ENCODE results near the gene RIN3.
"Not testable (repeated sequence)": the region's sequence is repeated elsewhere in the genome, so short reads cannot be mapped to it uniquely, and the experiment has no call there.

The RIN3 gene

DNA sequence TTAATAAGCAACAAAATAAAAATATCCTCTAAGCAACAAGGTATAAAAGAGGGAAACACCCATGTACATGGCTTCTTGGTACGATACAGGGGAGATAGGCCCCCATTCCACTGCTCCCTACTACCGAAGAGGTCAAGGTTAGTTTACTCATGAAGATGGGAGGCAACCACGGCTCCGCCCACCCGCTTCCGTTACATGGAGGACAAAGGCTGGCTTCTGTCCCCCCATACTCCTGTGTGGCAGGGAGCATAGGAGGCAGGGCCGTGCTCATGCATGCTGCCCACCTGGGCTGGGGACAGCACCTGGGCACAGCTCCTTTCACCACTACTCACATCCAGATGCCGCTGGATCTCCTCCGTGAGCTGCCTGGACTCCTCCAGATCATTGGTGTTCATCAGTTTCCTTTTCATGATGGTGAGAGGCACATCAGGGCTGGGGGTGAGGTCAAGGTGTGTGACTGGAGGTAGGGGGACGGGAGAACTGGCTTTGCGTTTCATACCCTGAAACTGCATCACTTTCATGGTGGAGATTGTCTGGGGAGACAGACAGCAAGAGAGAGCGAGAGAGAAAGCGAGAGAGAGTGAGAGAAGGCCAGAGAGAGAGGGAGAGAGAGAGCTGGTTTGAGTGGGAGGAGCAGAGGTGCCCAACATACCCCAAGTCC, 195.9 kb downstream of the RIN3 start:
- Histone ChIP-seq H3K36me3 (ENCODE audit: control insufficient read depth, insufficient read depth, low read length) (peaks cover 8% of the 10 kb centered on the region), H3K27me3 (ENCODE audit: control insufficient read depth, insufficient read depth, low read length) (no peaks in the 10 kb centered on the region), H3K9ac (ENCODE audit: low read depth, low read length) (no peak overlapping the region)

DNA sequence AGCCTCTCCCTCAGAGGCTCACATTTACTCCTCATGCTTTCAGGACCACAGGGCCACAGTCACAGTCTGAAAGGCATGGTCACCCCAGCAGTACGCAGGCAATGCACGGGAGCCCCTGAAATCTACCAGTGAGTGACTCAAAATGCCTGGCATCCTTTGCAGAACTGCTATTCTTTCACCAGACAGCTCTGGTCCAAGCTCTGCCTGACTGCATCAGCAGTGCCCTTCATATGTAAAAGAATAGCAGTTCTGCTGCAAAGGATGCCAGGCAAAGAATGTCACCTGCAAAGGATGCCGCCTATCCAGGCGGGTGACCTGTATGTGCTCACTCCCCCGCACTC, 196.4 kb downstream of the RIN3 start:
- peaks cover 8% of the 10 kb centered on the region for H3K36me3 ChIP-seq (ENCODE audit: control insufficient read depth, insufficient read depth, low read length)
- H3K9ac ChIP-seq (ENCODE audit: low read depth, low read length), result no peak overlapping the region
- H3K4me3 ChIP-seq (ENCODE audit: low read depth, low read length), result no peak overlapping the region
- H3K4me1 ChIP-seq (ENCODE audit: control insufficient read depth, insufficient read depth, low read length), result no peaks in the 10 kb centered on the region
- no peaks in the 10 kb centered on the region for H3K9me3 ChIP-seq (ENCODE audit: control insufficient read depth, insufficient read depth, low read length)
- H3K27me3 ChIP-seq (ENCODE audit: control insufficient read depth, insufficient read depth, low read length), result no peaks in the 10 kb centered on the region

More for the DNA sequence above, 195.9 kb downstream of the RIN3 start:
- H3K9me3 ChIP-seq (ENCODE audit: control insufficient read depth, insufficient read depth, low read length), result no peaks in the 10 kb centered on the region
- no peaks in the 10 kb centered on the region for H3K4me1 ChIP-seq (ENCODE audit: control insufficient read depth, insufficient read depth, low read length)
- H3K4me3 ChIP-seq (ENCODE audit: low read depth, low read length), result no peak overlapping the region

DNA sequence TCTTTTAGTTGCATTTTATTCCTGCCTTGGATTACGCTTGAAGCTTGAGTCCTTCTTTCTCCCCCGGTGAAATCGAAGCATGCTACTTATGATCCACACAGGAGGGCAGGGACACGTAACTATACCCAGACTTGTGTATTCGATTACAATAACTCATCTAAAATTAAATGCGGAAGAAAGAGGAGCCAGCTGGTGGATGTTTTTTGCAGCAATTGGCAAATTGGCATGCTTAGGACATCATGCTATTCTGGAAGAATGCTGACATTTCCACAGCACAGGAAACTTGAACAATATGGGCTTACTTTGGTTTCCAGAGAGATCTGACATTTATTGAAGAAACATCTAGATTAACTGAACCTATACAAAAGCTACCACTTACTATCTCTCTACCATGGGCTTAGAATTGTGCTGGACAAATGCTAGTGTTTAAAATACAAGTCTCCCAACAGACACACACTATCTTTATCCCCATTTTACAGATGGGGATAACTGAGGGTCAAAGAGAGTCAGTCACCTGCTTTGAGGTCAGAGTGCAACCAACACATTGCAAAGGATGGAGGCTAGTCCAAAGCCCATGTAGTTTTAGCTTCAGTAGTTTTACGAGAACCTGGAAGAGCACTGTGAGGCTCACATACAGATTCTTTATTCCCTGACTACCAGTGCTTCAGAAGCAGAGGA, 198.5 kb downstream of the RIN3 start:
- Histone ChIP-seq H3K9ac (ENCODE audit: low read depth, low read length) (no peak overlapping the region), H3K4me1 (ENCODE audit: control insufficient read depth, insufficient read depth, low read length) (no peaks in the 10 kb centered on the region), H3K27me3 (ENCODE audit: control insufficient read depth, insufficient read depth, low read length) (no peaks in the 10 kb centered on the region), H3K4me3 (ENCODE audit: low read depth, low read length) (no peak overlapping the region), H3K36me3 (ENCODE audit: control insufficient read depth, insufficient read depth, low read length) (peaks cover 8% of the 10 kb centered on the region), H3K9me3 (ENCODE audit: control insufficient read depth, insufficient read depth, low read length) (no peaks in the 10 kb centered on the region)

DNA sequence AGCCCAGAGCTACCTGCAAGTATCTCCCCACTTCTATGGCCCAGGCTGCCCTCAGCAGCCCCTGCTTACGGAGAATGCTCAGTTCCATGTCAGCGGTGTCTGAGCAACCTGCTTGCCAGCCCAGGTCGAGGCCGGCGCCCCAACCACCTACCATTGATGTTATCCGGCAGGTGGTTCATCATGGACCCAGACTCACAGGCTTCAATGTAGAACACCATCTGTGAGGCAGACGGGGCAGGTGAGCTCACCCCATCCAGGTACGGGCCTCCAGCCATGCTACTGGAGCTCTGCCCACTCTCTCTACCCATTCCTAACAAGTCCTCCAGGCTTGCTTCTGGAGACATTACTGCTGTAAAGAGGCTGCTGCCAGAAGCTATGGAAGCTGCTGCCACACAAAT, 199.1 kb downstream of the RIN3 start:
- no peaks in the 10 kb centered on the region for H3K9me3 ChIP-seq (ENCODE audit: control insufficient read depth, insufficient read depth, low read length)
- no peak overlapping the region for H3K9ac ChIP-seq (ENCODE audit: low read depth, low read length)
- no peaks in the 10 kb centered on the region for H3K4me1 ChIP-seq (ENCODE audit: control insufficient read depth, insufficient read depth, low read length)
- no peaks in the 10 kb centered on the region for H3K27me3 ChIP-seq (ENCODE audit: control insufficient read depth, insufficient read depth, low read length)
- no peak overlapping the region for H3K4me3 ChIP-seq (ENCODE audit: low read depth, low read length)
- peaks cover 8% of the 10 kb centered on the region for H3K36me3 ChIP-seq (ENCODE audit: control insufficient read depth, insufficient read depth, low read length)

DNA sequence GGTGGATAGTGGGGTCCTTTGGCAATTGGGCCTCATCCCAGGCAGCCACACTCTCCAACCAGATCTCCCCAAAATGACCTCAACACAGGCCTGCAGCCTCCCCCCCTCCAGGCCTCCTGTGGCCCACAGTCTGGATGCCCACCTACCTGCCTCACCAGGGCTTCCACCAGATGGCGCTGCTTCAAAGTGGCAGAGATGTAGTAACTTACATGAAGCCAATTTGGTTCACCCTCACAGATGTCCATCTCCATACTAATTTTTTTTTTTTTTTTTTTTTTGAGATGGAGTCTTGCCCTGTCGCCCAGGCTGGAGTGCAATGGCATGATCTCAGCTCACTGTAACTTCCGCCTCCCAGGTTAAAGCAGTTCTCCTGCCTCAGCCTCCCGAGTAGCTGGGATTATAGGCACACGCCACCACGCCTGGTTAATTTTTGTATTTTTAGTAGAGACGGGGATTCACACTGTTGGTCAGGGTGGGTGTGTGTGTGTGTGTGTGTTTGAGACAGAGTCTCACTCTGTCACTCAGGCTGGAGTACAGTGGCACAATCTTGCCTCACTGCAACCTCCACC, 201.2 kb downstream of the RIN3 start:
- not testable (repeated sequence) for H3K4me3 ChIP-seq (ENCODE audit: low read depth, low read length); H3K9ac ChIP-seq (ENCODE audit: low read depth, low read length); H3K4me1 ChIP-seq (ENCODE audit: control insufficient read depth, insufficient read depth, low read length); H3K27me3 ChIP-seq (ENCODE audit: control insufficient read depth, insufficient read depth, low read length); H3K36me3 ChIP-seq (ENCODE audit: control insufficient read depth, insufficient read depth, low read length); H3K9me3 ChIP-seq (ENCODE audit: control insufficient read depth, insufficient read depth, low read length)

DNA sequence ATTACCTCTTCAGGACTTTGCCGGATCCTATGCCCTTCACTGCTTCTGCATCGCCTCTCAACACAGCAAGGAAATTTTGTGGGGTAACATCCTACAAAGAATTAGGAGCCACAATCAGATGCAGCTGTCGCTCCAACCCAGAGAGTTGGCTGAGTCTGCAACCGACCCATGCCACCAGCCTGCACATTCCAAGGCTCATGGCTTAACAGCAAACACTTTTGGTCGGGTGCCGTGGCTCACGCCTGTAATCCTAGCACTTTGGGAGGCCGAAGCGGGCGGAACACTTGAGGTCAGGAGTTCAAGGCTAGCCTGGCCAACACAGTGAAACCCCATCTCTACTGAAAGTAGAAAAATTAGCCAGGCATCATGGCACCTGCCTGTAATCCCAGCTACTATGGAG, 202.6 kb downstream of the RIN3 start:
- H3K9me3 ChIP-seq (ENCODE audit: control insufficient read depth, insufficient read depth, low read length), result no peaks in the 10 kb centered on the region
- H3K4me1 ChIP-seq (ENCODE audit: control insufficient read depth, insufficient read depth, low read length), result no peaks in the 10 kb centered on the region
- H3K27me3 ChIP-seq (ENCODE audit: control insufficient read depth, insufficient read depth, low read length), result no peaks in the 10 kb centered on the region
- no peak overlapping the region for H3K9ac ChIP-seq (ENCODE audit: low read depth, low read length)
- H3K36me3 ChIP-seq (ENCODE audit: control insufficient read depth, insufficient read depth, low read length), result peaks cover 7% of the 10 kb centered on the region
- H3K4me3 ChIP-seq (ENCODE audit: low read depth, low read length), result no peak overlapping the region

DNA sequence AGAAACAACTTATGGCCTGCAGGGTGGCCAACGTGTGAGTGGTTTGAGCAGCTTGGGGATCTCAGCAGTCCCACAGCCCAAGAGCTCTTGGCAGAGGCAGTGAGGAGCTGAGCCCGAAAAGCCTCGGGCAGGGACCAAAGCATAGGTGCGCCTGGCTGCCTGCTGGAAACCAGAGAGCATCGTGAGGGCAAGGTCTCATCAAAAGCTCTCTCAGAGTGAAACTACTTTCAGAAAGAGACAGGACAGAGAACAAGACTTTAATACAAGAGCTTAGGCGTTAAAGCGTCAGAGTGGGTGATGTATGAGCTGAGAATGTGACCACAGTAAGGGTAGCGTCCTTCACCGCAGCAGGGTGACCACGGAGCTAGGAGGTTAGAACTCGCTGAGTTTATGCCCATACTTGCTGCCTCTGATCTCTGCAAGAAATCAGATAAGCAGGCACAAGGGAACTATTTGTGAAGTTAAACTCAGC, 204.0 kb downstream of the RIN3 start:
- H3K36me3 ChIP-seq (ENCODE audit: control insufficient read depth, insufficient read depth, low read length), result no peaks in the 10 kb centered on the region
- no peaks in the 10 kb centered on the region for H3K27me3 ChIP-seq (ENCODE audit: control insufficient read depth, insufficient read depth, low read length)
- H3K4me1 ChIP-seq (ENCODE audit: control insufficient read depth, insufficient read depth, low read length), result no peaks in the 10 kb centered on the region
- H3K9ac ChIP-seq (ENCODE audit: low read depth, low read length), result no peak overlapping the region
- no peaks in the 10 kb centered on the region for H3K9me3 ChIP-seq (ENCODE audit: control insufficient read depth, insufficient read depth, low read length)
- no peak overlapping the region for H3K4me3 ChIP-seq (ENCODE audit: low read depth, low read length)

DNA sequence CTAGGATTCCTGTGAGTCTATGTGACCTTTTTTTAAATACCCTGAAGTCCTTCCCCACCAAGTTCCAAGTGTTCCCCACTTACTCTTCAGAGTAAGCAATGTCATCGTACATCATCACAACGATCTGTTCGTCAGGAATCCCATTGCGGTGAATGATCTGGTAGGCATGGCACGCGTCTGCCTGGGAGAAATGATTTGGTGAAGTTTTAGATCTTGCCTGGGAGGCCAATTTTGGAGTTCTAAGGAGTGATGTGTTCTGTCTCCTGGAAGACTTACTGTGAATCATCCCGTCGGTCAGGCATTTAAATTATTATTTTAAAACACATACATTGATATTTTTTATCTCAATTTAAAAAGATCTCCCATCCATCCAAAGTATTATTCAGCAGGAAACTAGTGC, 205.1 kb downstream of the RIN3 start:
- H3K4me3 ChIP-seq (ENCODE audit: low read depth, low read length), result no peak overlapping the region
- no peaks in the 10 kb centered on the region for H3K36me3 ChIP-seq (ENCODE audit: control insufficient read depth, insufficient read depth, low read length)
- no peak overlapping the region for H3K9ac ChIP-seq (ENCODE audit: low read depth, low read length)
- H3K27me3 ChIP-seq (ENCODE audit: control insufficient read depth, insufficient read depth, low read length), result no peaks in the 10 kb centered on the region
- H3K4me1 ChIP-seq (ENCODE audit: control insufficient read depth, insufficient read depth, low read length), result no peaks in the 10 kb centered on the region
- H3K9me3 ChIP-seq (ENCODE audit: control insufficient read depth, insufficient read depth, low read length), result no peaks in the 10 kb centered on the region

DNA sequence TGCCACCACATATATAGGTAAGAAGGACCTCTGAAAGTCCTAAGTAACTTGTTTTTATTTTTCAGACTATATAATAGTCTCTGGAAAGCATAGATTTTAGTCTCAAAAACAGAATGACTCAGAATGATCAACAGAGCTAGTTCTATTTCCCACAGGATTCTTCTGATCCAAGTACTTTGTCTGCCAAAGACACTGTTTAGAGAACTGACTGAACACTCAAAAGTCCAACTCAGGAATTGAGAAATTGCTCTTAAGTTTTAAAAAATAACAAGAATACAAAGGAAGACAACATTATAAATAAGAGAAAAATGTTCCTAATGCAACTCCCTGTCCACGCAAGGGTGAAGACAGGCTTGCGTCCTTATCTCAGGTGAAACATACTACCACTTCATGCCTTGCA, 205.8 kb downstream of the RIN3 start:
- H3K27me3 ChIP-seq (ENCODE audit: control insufficient read depth, insufficient read depth, low read length), result no peaks in the 10 kb centered on the region
- H3K4me1 ChIP-seq (ENCODE audit: control insufficient read depth, insufficient read depth, low read length), result no peaks in the 10 kb centered on the region
- no peaks in the 10 kb centered on the region for H3K36me3 ChIP-seq (ENCODE audit: control insufficient read depth, insufficient read depth, low read length)
- no peaks in the 10 kb centered on the region for H3K9me3 ChIP-seq (ENCODE audit: control insufficient read depth, insufficient read depth, low read length)
- H3K4me3 ChIP-seq (ENCODE audit: low read depth, low read length), result no peak overlapping the region
- no peak overlapping the region for H3K9ac ChIP-seq (ENCODE audit: low read depth, low read length)

DNA sequence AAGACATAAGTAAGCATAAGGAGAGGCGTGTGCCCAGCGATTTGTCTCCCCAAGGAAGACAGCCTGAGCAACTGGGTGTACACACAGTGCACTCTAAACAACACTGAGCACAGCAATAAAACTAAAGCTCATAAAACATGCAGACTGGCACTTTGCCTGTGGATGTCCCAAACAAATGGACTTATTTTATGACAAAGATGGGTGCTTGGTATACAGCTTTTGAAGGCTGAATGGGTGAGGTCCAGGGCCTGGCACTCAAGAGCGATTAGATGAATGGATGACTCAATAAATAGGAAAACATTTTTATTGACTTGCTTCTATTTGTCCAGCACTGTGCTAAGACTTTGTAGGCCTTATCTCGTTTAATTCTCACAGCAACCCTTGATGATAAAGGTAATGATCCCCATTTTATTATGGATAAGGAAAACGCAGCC, 206.3 kb downstream of the RIN3 start:
- Histone ChIP-seq H3K9me3 (ENCODE audit: control insufficient read depth, insufficient read depth, low read length) (no peaks in the 10 kb centered on the region), H3K27me3 (ENCODE audit: control insufficient read depth, insufficient read depth, low read length) (no peaks in the 10 kb centered on the region), H3K4me1 (ENCODE audit: control insufficient read depth, insufficient read depth, low read length) (no peaks in the 10 kb centered on the region), H3K4me3 (ENCODE audit: low read depth, low read length) (no peak overlapping the region), H3K9ac (ENCODE audit: low read depth, low read length) (no peak overlapping the region), H3K36me3 (ENCODE audit: control insufficient read depth, insufficient read depth, low read length) (no peaks in the 10 kb centered on the region)

DNA sequence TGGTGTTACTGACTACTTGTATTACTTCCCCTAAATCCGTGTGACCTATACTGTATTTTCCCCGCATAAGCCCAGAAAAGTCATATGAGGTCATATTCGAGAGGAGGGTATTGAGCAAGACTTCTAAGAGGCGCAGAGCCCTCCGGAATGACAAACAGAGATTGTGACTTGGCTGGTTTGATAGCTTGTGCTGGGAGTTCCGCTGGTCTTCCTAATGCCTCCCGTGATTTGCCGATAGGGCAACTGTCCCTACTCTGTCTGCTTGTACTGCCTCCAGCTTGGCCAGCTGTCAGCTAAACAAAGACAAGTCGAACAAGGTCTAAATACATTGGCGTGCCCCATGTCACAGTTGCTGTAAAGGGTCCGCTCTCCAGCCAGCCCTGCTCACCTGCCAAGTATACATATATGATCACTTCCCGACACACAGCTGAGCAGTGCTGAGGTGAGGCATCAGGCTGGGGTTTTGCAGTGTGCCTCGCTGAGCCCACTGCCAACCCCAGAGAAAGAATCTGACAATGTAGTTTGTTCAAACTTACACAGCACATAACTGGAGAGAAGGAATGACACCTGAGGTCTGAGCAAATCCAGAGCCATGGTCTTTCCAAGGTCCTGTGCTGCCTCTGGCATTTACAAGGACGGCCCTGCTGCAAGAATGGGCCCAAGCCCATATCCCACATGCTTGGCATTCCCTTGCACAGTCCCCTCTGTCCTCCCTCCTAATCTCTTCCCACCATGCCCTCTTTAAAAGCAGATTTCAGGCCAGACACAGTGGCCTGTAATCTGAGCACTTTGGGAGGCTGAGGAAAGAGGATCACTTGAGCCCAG, 211.1 kb downstream of the RIN3 start:
- peaks cover 2% of the 10 kb centered on the region for H3K36me3 ChIP-seq (ENCODE audit: control insufficient read depth, insufficient read depth, low read length)

More for the DNA sequence above, 211.1 kb downstream of the RIN3 start:
- no peak overlapping the region for H3K4me3 ChIP-seq (ENCODE audit: low read depth, low read length)
- H3K9ac ChIP-seq (ENCODE audit: low read depth, low read length), result no peak overlapping the region
- H3K4me1 ChIP-seq (ENCODE audit: control insufficient read depth, insufficient read depth, low read length), result no peaks in the 10 kb centered on the region
- no peaks in the 10 kb centered on the region for H3K27me3 ChIP-seq (ENCODE audit: control insufficient read depth, insufficient read depth, low read length)
- no peaks in the 10 kb centered on the region for H3K9me3 ChIP-seq (ENCODE audit: control insufficient read depth, insufficient read depth, low read length)

Measured in iPS-15b (cell line).